Measurements from ENCODE around the gene KIAA1958. TPM values are rescaled to one million over a fixed set of nuclear protein-coding genes. Genes with fewer than 3 reads are reported as not detected.
"Not testable (repeated sequence)": the region's sequence is repeated elsewhere in the genome, so short reads cannot be mapped to it uniquely, and the experiment has no call there.

Gene KIAA1958
- total RNA-seq, 2 donors from 2014 or later: 5.8 to 6.0 TPM

- no peak overlapping the region for H3K4me3 ChIP-seq
- H3K27ac ChIP-seq: no peak overlapping the region
- no peaks in the 10 kb centered on the region for H3K9me3 ChIP-seq
- no peak for TF ChIP-seq CTCF (IDR thresholded peaks at IDR 0.05)
- H3K4me1 ChIP-seq (ENCODE audit: control insufficient read depth in 1 of 2, low read depth in 2 of 2): no peaks in the 10 kb centered on the region
- ATAC-seq (ENCODE audit: insufficient number of reproducible peaks, low FRiP score, low read depth) (no peak), DNase-seq (ENCODE audit: low spot score) (no peak)
- no peaks in the 10 kb centered on the region for H3K27me3 ChIP-seq (replicated peaks; ENCODE audit: insufficient read depth)
- H3K36me3 ChIP-seq: no peaks in the 10 kb centered on the region
Observed at GRCh38 chr9:112669326-112669725, 182.7 kb downstream of the KIAA1958 start.

- ATAC-seq (ENCODE audit: insufficient number of reproducible peaks, low FRiP score, low read depth): no peak
- no peaks in the 10 kb centered on the region for H3K27me3 ChIP-seq (replicated peaks; ENCODE audit: insufficient read depth)
- no peak overlapping the region for H3K27ac ChIP-seq
- no peaks in the 10 kb centered on the region for H3K4me1 ChIP-seq (ENCODE audit: control insufficient read depth in 1 of 2, low read depth in 2 of 2)
- no peaks in the 10 kb centered on the region for H3K36me3 ChIP-seq
- TF ChIP-seq CTCF (IDR thresholded peaks at IDR 0.05): no peak
- no peaks in the 10 kb centered on the region for H3K9me3 ChIP-seq
- H3K4me3 ChIP-seq: no peak overlapping the region
- DNase-seq (ENCODE audit: low spot score): no peak
Observed at GRCh38 chr9:112670991-112671625, 184.5 kb downstream of the KIAA1958 start.

- not testable (repeated sequence) for ATAC-seq (ENCODE audit: insufficient number of reproducible peaks, low FRiP score, low read depth); H3K27me3 ChIP-seq (replicated peaks; ENCODE audit: insufficient read depth); DNase-seq (ENCODE audit: low spot score); H3K36me3 ChIP-seq; H3K4me1 ChIP-seq (ENCODE audit: control insufficient read depth in 1 of 2, low read depth in 2 of 2); H3K27ac ChIP-seq; H3K4me3 ChIP-seq
- peaks cover 16% of the 10 kb centered on the region for H3K9me3 ChIP-seq
Observed at GRCh38 chr9:112673221-112673620, 186.6 kb downstream of the KIAA1958 start.

DNA sequence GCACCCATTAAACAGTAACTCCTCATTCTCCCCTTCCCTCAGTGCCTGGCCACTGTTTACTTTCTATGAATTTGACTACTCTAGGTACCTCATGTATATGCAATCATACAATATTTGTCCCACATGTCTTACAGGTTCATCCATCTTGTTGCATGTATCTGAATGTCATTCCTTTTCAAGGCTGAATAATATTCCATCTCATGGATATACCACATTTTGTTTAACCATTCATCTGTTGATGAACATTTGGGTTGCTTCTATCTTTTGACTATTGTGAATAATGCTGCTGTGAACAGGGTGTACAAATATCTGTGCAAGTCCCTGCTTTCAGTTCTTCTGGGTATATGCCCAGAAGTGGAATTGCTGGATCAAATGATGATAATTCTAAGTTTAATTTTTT is 190.4 kb downstream of the KIAA1958 start:
- no peak overlapping the region for H3K4me3 ChIP-seq
- no peak for ATAC-seq (ENCODE audit: insufficient number of reproducible peaks, low FRiP score, low read depth)
- no peaks in the 10 kb centered on the region for H3K4me1 ChIP-seq (ENCODE audit: control insufficient read depth in 1 of 2, low read depth in 2 of 2)
- H3K27ac ChIP-seq: no peak overlapping the region
- H3K9me3 ChIP-seq: peaks cover 16% of the 10 kb centered on the region
- TF ChIP-seq CTCF (IDR thresholded peaks at IDR 0.05): no peak
- H3K27me3 ChIP-seq (replicated peaks; ENCODE audit: insufficient read depth): no peaks in the 10 kb centered on the region
- H3K36me3 ChIP-seq: no peaks in the 10 kb centered on the region
- no peak for DNase-seq (ENCODE audit: low spot score)

DNA sequence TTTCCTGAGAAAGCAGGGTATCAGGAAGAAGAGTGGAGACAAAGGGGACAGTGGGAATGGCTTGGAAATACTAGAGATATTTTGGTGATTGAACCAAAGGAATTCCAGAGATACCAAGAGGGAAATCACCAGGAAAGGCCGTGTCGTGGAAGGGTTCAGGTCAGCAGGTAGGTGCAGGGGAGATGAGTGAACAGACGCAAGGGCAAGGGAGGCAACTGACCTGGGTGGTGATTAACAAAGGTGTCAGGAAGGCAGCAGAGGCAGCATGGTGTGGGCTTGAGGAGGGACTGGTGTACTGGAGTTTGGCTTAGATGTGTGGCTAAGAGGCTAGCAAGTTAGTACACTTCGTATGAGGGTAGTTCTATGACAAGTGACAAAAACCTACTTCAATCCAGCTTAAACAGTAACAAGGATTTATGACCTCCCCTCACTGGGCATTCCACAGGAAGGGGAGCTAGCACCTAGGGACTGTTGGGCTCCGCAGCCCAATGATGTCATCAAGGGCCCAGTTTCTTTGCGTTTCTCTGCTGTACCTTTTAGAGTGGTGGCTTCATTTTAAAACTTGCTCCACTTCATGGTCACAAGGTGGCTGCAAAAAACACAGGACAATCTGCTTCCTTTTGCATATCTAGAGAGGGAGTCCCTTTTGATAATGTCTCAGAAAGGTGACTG is 194.2 kb downstream of the KIAA1958 start:
- H3K27me3 ChIP-seq (replicated peaks; ENCODE audit: insufficient read depth): no peaks in the 10 kb centered on the region
- ATAC-seq (ENCODE audit: insufficient number of reproducible peaks, low FRiP score, low read depth): no peak

More for the DNA sequence above, 194.2 kb downstream of the KIAA1958 start:
- Histone ChIP-seq H3K27ac (no peak overlapping the region), H3K4me1 (ENCODE audit: control insufficient read depth in 1 of 2, low read depth in 2 of 2) (no peaks in the 10 kb centered on the region), H3K36me3 (peaks cover 4% of the 10 kb centered on the region), H3K9me3 (peaks cover 16% of the 10 kb centered on the region), H3K4me3 (no peak overlapping the region)
- TF ChIP-seq CTCF (IDR thresholded peaks at IDR 0.05): no peak
- DNase-seq (ENCODE audit: low spot score): no peak

Measured in thoracic aorta (tissue), 2 donors.